ENCODE results near the gene SYT9.

The SYT9 gene

GRCh38 chr11:7462706-7463105 is 211.0 kb downstream of the SYT9 start:
- H3K4me3 ChIP-seq (ENCODE audit: insufficient read length, low read depth): no peak overlapping the region
- TF ChIP-seq ZNF274 (IDR thresholded peaks at IDR 0.05; ENCODE audit: low read depth, low read length) (no peak), YY1 (IDR thresholded peaks at IDR 0.05; ENCODE audit: insufficient read depth, insufficient read length) (no peak), SUZ12 (IDR thresholded peaks at IDR 0.05; ENCODE audit: extremely low read depth, insufficient read depth, insufficient read length) (no peak)
- H3K36me3 ChIP-seq (ENCODE audit: insufficient read depth, insufficient read length, low read length): no peaks in the 10 kb centered on the region
- no peak overlapping the region for H3K9ac ChIP-seq (ENCODE audit: insufficient read length, low read depth)
- no peaks in the 10 kb centered on the region for H3K27me3 ChIP-seq (ENCODE audit: insufficient read depth, insufficient read length)
- DNase-seq (ENCODE audit: low read depth, low spot score): no peak
- no peaks in the 10 kb centered on the region for H3K9me3 ChIP-seq (ENCODE audit: insufficient read depth, low read length)
- no peaks in the 10 kb centered on the region for H3K4me1 ChIP-seq (ENCODE audit: insufficient read depth, insufficient read length)

GRCh38 chr11:7467652-7468051 is 215.9 kb downstream of the SYT9 start:
- Histone ChIP-seq H3K36me3 (ENCODE audit: insufficient read depth, insufficient read length, low read length) (no peaks in the 10 kb centered on the region), H3K9me3 (ENCODE audit: insufficient read depth, low read length) (no peaks in the 10 kb centered on the region), H3K4me3 (ENCODE audit: insufficient read length, low read depth) (no peak overlapping the region), H3K27me3 (ENCODE audit: insufficient read depth, insufficient read length) (no peaks in the 10 kb centered on the region), H3K9ac (ENCODE audit: insufficient read length, low read depth) (no peak overlapping the region), H3K4me1 (ENCODE audit: insufficient read depth, insufficient read length) (no peaks in the 10 kb centered on the region)
- TF ChIP-seq SUZ12 (IDR thresholded peaks at IDR 0.05; ENCODE audit: extremely low read depth, insufficient read depth, insufficient read length): no peak
- no peak for TF ChIP-seq ZNF274 (IDR thresholded peaks at IDR 0.05; ENCODE audit: low read depth, low read length)
- TF ChIP-seq YY1 (IDR thresholded peaks at IDR 0.05; ENCODE audit: insufficient read depth, insufficient read length): no peak
- DNase-seq (ENCODE audit: low read depth, low spot score): no peak

- no peak for DNase-seq (ENCODE audit: low read depth, low spot score)
- Histone ChIP-seq H3K36me3 (ENCODE audit: insufficient read depth, insufficient read length, low read length) (no peaks in the 10 kb centered on the region), H3K4me1 (ENCODE audit: insufficient read depth, insufficient read length) (no peaks in the 10 kb centered on the region), H3K27me3 (ENCODE audit: insufficient read depth, insufficient read length) (no peaks in the 10 kb centered on the region), H3K9me3 (ENCODE audit: insufficient read depth, low read length) (no peaks in the 10 kb centered on the region), H3K4me3 (ENCODE audit: insufficient read length, low read depth) (no peak overlapping the region), H3K9ac (ENCODE audit: insufficient read length, low read depth) (no peak overlapping the region)
- no peak for TF ChIP-seq YY1 (IDR thresholded peaks at IDR 0.05; ENCODE audit: insufficient read depth, insufficient read length)
- TF ChIP-seq SUZ12 (IDR thresholded peaks at IDR 0.05; ENCODE audit: extremely low read depth, insufficient read depth, insufficient read length): no peak
- no peak for TF ChIP-seq ZNF274 (IDR thresholded peaks at IDR 0.05; ENCODE audit: low read depth, low read length)
Measured at GRCh38 chr11:7469351-7469865, 217.7 kb downstream of the SYT9 start.

- Histone ChIP-seq H3K4me1 (ENCODE audit: insufficient read depth, insufficient read length) (no peaks in the 10 kb centered on the region), H3K4me3 (ENCODE audit: insufficient read length, low read depth) (no peak overlapping the region), H3K9me3 (ENCODE audit: insufficient read depth, low read length) (no peaks in the 10 kb centered on the region), H3K9ac (ENCODE audit: insufficient read length, low read depth) (no peak overlapping the region), H3K36me3 (ENCODE audit: insufficient read depth, insufficient read length, low read length) (no peaks in the 10 kb centered on the region), H3K27me3 (ENCODE audit: insufficient read depth, insufficient read length) (no peaks in the 10 kb centered on the region)
- TF ChIP-seq SUZ12 (IDR thresholded peaks at IDR 0.05; ENCODE audit: extremely low read depth, insufficient read depth, insufficient read length) (no peak), ZNF274 (IDR thresholded peaks at IDR 0.05; ENCODE audit: low read depth, low read length) (no peak), YY1 (IDR thresholded peaks at IDR 0.05; ENCODE audit: insufficient read depth, insufficient read length) (no peak)
- no peak for DNase-seq (ENCODE audit: low read depth, low spot score)
Measured at GRCh38 chr11:7471071-7471470, 219.4 kb downstream of the SYT9 start.

GRCh38 chr11:7473717-7474116 is 222.0 kb downstream of the SYT9 start:
- H3K9ac ChIP-seq (ENCODE audit: insufficient read length, low read depth): no peak overlapping the region
- no peak overlapping the region for H3K4me3 ChIP-seq (ENCODE audit: insufficient read length, low read depth)
- H3K9me3 ChIP-seq (ENCODE audit: insufficient read depth, low read length): no peaks in the 10 kb centered on the region
- H3K36me3 ChIP-seq (ENCODE audit: insufficient read depth, insufficient read length, low read length): no peaks in the 10 kb centered on the region
- TF ChIP-seq ZNF274 (IDR thresholded peaks at IDR 0.05; ENCODE audit: low read depth, low read length): no peak
- H3K27me3 ChIP-seq (ENCODE audit: insufficient read depth, insufficient read length): no peaks in the 10 kb centered on the region
- no peak for DNase-seq (ENCODE audit: low read depth, low spot score)
- H3K4me1 ChIP-seq (ENCODE audit: insufficient read depth, insufficient read length): no peaks in the 10 kb centered on the region

- DNase-seq (ENCODE audit: low read depth, low spot score): peak; percentile 18
- Histone ChIP-seq H3K36me3 (ENCODE audit: insufficient read depth, insufficient read length, low read length) (no peaks in the 10 kb centered on the region), H3K9me3 (ENCODE audit: insufficient read depth, low read length) (no peaks in the 10 kb centered on the region), H3K4me1 (ENCODE audit: insufficient read depth, insufficient read length) (peaks cover 3% of the 10 kb centered on the region), H3K27me3 (ENCODE audit: insufficient read depth, insufficient read length) (no peaks in the 10 kb centered on the region), H3K4me3 (ENCODE audit: insufficient read length, low read depth) (no peak overlapping the region), H3K9ac (ENCODE audit: insufficient read length, low read depth) (no peak overlapping the region)
- TF ChIP-seq SUZ12 (IDR thresholded peaks at IDR 0.05; ENCODE audit: extremely low read depth, insufficient read depth, insufficient read length) (no peak), YY1 (IDR thresholded peaks at IDR 0.05; ENCODE audit: insufficient read depth, insufficient read length) (no peak), ZNF274 (IDR thresholded peaks at IDR 0.05; ENCODE audit: low read depth, low read length) (no peak)
Measured at GRCh38 chr11:7480113-7480512, 228.4 kb downstream of the SYT9 start.

- H3K9me3 ChIP-seq (ENCODE audit: insufficient read depth, low read length): no peaks in the 10 kb centered on the region
- H3K27me3 ChIP-seq (ENCODE audit: insufficient read depth, insufficient read length): no peaks in the 10 kb centered on the region
- no peak overlapping the region for H3K4me3 ChIP-seq (ENCODE audit: insufficient read length, low read depth)
- H3K9ac ChIP-seq (ENCODE audit: insufficient read length, low read depth): no peak overlapping the region
- TF ChIP-seq SUZ12 (IDR thresholded peaks at IDR 0.05; ENCODE audit: extremely low read depth, insufficient read depth, insufficient read length) (no peak), ZNF274 (IDR thresholded peaks at IDR 0.05; ENCODE audit: low read depth, low read length) (no peak), YY1 (IDR thresholded peaks at IDR 0.05; ENCODE audit: insufficient read depth, insufficient read length) (no peak)
- H3K4me1 ChIP-seq (ENCODE audit: insufficient read depth, insufficient read length): peaks cover 5% of the 10 kb centered on the region
- DNase-seq (ENCODE audit: low read depth, low spot score): no peak
- no peaks in the 10 kb centered on the region for H3K36me3 ChIP-seq (ENCODE audit: insufficient read depth, insufficient read length, low read length)
Measured at GRCh38 chr11:7484131-7484530, 232.4 kb downstream of the SYT9 start.

GRCh38 chr11:7484645-7485044 is 232.9 kb downstream of the SYT9 start:
- H3K36me3 ChIP-seq (ENCODE audit: insufficient read depth, insufficient read length, low read length): no peaks in the 10 kb centered on the region
- peaks cover 5% of the 10 kb centered on the region for H3K4me1 ChIP-seq (ENCODE audit: insufficient read depth, insufficient read length)
- no peak overlapping the region for H3K9ac ChIP-seq (ENCODE audit: insufficient read length, low read depth)
- H3K4me3 ChIP-seq (ENCODE audit: insufficient read length, low read depth): no peak overlapping the region
- no peaks in the 10 kb centered on the region for H3K9me3 ChIP-seq (ENCODE audit: insufficient read depth, low read length)
- no peaks in the 10 kb centered on the region for H3K27me3 ChIP-seq (ENCODE audit: insufficient read depth, insufficient read length)
- TF ChIP-seq ZNF274 (IDR thresholded peaks at IDR 0.05; ENCODE audit: low read depth, low read length) (no peak), SUZ12 (IDR thresholded peaks at IDR 0.05; ENCODE audit: extremely low read depth, insufficient read depth, insufficient read length) (no peak)
- DNase-seq (ENCODE audit: low read depth, low spot score): peak; percentile 22

Data from NT2/D1 (cell line).